ENCODE measurements around the gene TSG101.

The TSG101 gene

DNA sequence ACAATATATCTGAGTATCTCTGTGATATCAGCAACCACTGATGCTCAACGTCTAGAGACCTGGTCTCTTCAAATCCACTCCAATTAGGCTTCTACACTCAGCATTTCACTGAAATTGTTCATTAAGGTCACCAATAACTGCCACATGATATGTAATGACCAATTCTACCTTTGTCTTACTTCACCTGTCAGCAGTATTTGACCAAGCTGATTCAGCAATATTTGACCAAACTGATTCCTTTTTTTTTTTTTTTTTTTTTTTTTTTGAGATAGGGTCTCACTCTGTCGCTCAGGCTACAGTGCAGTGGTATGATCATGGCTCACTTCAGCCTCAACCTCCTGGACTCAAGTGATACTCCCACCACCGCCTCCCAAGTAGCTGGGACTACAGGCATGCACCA, 5.6 kb downstream of the TSG101 start:
- Histone ChIP-seq H2AK5ac (ENCODE audit: low read depth, low read length) (no peak overlapping the region), H2BK12ac (ENCODE audit: low read length) (no peak overlapping the region), H3K4ac (ENCODE audit: low read length) (no peak overlapping the region), H3K14ac (ENCODE audit: low read length) (no peak overlapping the region), H2BK120ac (ENCODE audit: low read depth, low read length) (no peak overlapping the region), H3K4me2 (ENCODE audit: insufficient read depth, low read length, poor library complexity, severe bottlenecking) (no peak overlapping the region), H4K91ac (ENCODE audit: low read depth, low read length, poor library complexity) (no peak overlapping the region), H3K27me3 (ENCODE audit: control insufficient read depth in 3 of 3, insufficient read depth in 3 of 3, low read depth in 1 of 3, low read length in 3 of 3) (no peaks in the 10 kb centered on the region), H3K36me3 (replicated peaks in 1 of 2; ENCODE audit: control insufficient read depth in 2 of 2, insufficient read depth in 2 of 2, low read length in 2 of 2) (peaks cover 8 to 57% of the 10 kb centered on the region in 2 donors), H2BK15ac (ENCODE audit: low read length) (no peak overlapping the region), H3K27ac (replicated peaks; ENCODE audit: low read length) (no peak overlapping the region), H3K18ac (ENCODE audit: low read length) (no peak overlapping the region), H3K4me3 (ENCODE audit: low read length in 2 of 2) (no peak overlapping the region), H3K9me3 (replicated peaks in 1 of 2; ENCODE audit: control insufficient read depth in 2 of 2, insufficient read depth in 1 of 2, low read depth in 1 of 2, low read length in 2 of 2) (no peaks in the 10 kb centered on the region), H3K9ac (ENCODE audit: low read depth, low read length, poor library complexity) (no peak overlapping the region), H2BK5ac (ENCODE audit: low read length) (no peak overlapping the region), H2AFZ (ENCODE audit: low read length) (no peak overlapping the region), H3K79me1 (ENCODE audit: low read depth, low read length) (peaks cover 3% of the 10 kb centered on the region), H4K8ac (ENCODE audit: low read depth, low read length) (no peak overlapping the region), H3K4me1 (ENCODE audit: control insufficient read depth in 2 of 2, insufficient read depth in 1 of 2, low read depth in 1 of 2, low read length in 2 of 2) (peaks cover 0 to 4% of the 10 kb centered on the region in 2 donors), H3K23ac (ENCODE audit: low read depth, low read length, poor library complexity) (no peak overlapping the region)
- no CpG with 5 or more reads among the region's 3 CpGs for WGBS, 2 donors (ENCODE audit: extremely low coverage in 2 of 2, insufficient read length in 2 of 2, insufficient replicate concordance in 1 of 2)
- no peak for DNase-seq (ENCODE audit: low spot score)

DNA sequence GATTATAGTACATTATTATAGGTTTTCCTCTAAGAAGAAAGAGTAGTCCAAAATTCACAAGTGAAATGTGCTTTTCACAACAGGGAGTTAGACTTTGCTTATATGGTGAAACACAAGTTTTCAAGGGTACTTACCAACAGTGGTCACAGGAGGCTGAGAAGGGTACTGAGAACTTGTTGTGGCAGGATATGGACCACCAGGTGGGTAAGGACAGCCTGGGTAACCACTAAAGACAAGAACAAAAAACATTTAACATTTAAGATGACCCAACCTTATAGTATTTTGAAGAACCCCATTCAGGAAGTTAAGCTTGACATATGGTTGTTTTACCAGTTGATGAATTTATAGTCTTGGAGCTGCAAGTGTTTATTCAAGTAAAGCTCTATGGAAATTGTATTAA, 24.4 kb downstream of the TSG101 start:
- no peak overlapping the region for H2BK12ac ChIP-seq (ENCODE audit: low read length)
- no peaks in the 10 kb centered on the region for H3K4me1 ChIP-seq (ENCODE audit: control insufficient read depth in 2 of 2, insufficient read depth in 1 of 2, low read depth in 1 of 2, low read length in 2 of 2)
- H3K14ac ChIP-seq (ENCODE audit: low read length), result no peak overlapping the region
- H3K36me3 ChIP-seq (replicated peaks in 1 of 2; ENCODE audit: control insufficient read depth in 2 of 2, insufficient read depth in 2 of 2, low read length in 2 of 2), result peaks cover 11 to 96% of the 10 kb centered on the region in 2 donors
- H3K18ac ChIP-seq (ENCODE audit: low read length), result no peak overlapping the region
- no peak overlapping the region for H4K8ac ChIP-seq (ENCODE audit: low read depth, low read length)
- no peak overlapping the region for H3K4me2 ChIP-seq (ENCODE audit: insufficient read depth, low read length, poor library complexity, severe bottlenecking)
- no peak overlapping the region for H3K23ac ChIP-seq (ENCODE audit: low read depth, low read length, poor library complexity)
- H2BK120ac ChIP-seq (ENCODE audit: low read depth, low read length), result no peak overlapping the region
- no peak overlapping the region for H3K4me3 ChIP-seq (ENCODE audit: low read length in 2 of 2)
- no peak overlapping the region for H2AK5ac ChIP-seq (ENCODE audit: low read depth, low read length)
- no peaks in the 10 kb centered on the region for H3K79me1 ChIP-seq (ENCODE audit: low read depth, low read length)
- no peaks in the 10 kb centered on the region for H3K9me3 ChIP-seq (replicated peaks in 1 of 2; ENCODE audit: control insufficient read depth in 2 of 2, insufficient read depth in 1 of 2, low read depth in 1 of 2, low read length in 2 of 2)
- H2BK15ac ChIP-seq (ENCODE audit: low read length), result no peak overlapping the region
- H3K27ac ChIP-seq (replicated peaks; ENCODE audit: low read length), result no peak overlapping the region
- H4K91ac ChIP-seq (ENCODE audit: low read depth, low read length, poor library complexity), result no peak overlapping the region
- DNase-seq (ENCODE audit: low spot score), result no peak
- H3K27me3 ChIP-seq (ENCODE audit: control insufficient read depth in 3 of 3, insufficient read depth in 3 of 3, low read depth in 1 of 3, low read length in 3 of 3), result no peaks in the 10 kb centered on the region
- no peak overlapping the region for H2AFZ ChIP-seq (ENCODE audit: low read length)
- H2BK5ac ChIP-seq (ENCODE audit: low read length), result no peak overlapping the region
- H3K4ac ChIP-seq (ENCODE audit: low read length), result no peak overlapping the region
- no peak overlapping the region for H3K9ac ChIP-seq (ENCODE audit: low read depth, low read length, poor library complexity)

DNA sequence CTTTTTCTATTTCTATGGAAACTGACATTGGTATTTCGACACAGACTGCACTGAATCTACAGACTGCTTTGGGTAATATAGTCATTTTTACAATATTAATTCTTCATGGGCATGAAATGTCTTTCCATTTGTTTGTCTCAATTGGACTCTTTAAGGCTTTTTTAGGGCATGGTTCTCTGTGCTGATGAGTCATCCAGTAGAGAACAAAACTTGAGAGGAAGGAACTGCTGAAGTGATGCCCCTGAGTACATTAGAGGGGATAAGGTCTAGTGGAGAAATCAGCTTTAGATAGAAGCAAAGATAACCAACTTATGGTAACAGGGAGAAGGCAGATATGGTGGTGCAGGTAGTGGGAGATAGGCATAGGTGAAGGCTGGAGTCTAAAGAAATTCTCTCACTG, 25.1 kb downstream of the TSG101 start:
- no peak overlapping the region for H3K9ac ChIP-seq (ENCODE audit: low read depth, low read length, poor library complexity)
- H3K4me3 ChIP-seq (ENCODE audit: low read length in 2 of 2), result no peak overlapping the region
- H3K27ac ChIP-seq (replicated peaks; ENCODE audit: low read length), result no peak overlapping the region
- no CpG with 5 or more reads among the region's 1 CpG for WGBS, 2 donors (ENCODE audit: extremely low coverage in 2 of 2, insufficient read length in 2 of 2, insufficient replicate concordance in 1 of 2)
- no peak overlapping the region for H2AK5ac ChIP-seq (ENCODE audit: low read depth, low read length)
- no peak overlapping the region for H4K8ac ChIP-seq (ENCODE audit: low read depth, low read length)
- no peak overlapping the region for H3K4me2 ChIP-seq (ENCODE audit: insufficient read depth, low read length, poor library complexity, severe bottlenecking)
- H3K14ac ChIP-seq (ENCODE audit: low read length), result no peak overlapping the region
- no peak for DNase-seq (ENCODE audit: low spot score)
- H4K91ac ChIP-seq (ENCODE audit: low read depth, low read length, poor library complexity), result no peak overlapping the region
- no peaks in the 10 kb centered on the region for H3K79me1 ChIP-seq (ENCODE audit: low read depth, low read length)
- H3K9me3 ChIP-seq (replicated peaks in 1 of 2; ENCODE audit: control insufficient read depth in 2 of 2, insufficient read depth in 1 of 2, low read depth in 1 of 2, low read length in 2 of 2), result no peaks in the 10 kb centered on the region
- H3K27me3 ChIP-seq (ENCODE audit: control insufficient read depth in 3 of 3, insufficient read depth in 3 of 3, low read depth in 1 of 3, low read length in 3 of 3), result no peaks in the 10 kb centered on the region
- H2AFZ ChIP-seq (ENCODE audit: low read length), result no peak overlapping the region
- no peak overlapping the region for H2BK120ac ChIP-seq (ENCODE audit: low read depth, low read length)
- no peak overlapping the region for H2BK5ac ChIP-seq (ENCODE audit: low read length)
- H3K23ac ChIP-seq (ENCODE audit: low read depth, low read length, poor library complexity), result no peak overlapping the region
- H3K4ac ChIP-seq (ENCODE audit: low read length), result no peak overlapping the region
- H3K36me3 ChIP-seq (replicated peaks in 1 of 2; ENCODE audit: control insufficient read depth in 2 of 2, insufficient read depth in 2 of 2, low read length in 2 of 2), result peaks cover 11 to 96% of the 10 kb centered on the region in 2 donors
- no peaks in the 10 kb centered on the region for H3K4me1 ChIP-seq (ENCODE audit: control insufficient read depth in 2 of 2, insufficient read depth in 1 of 2, low read depth in 1 of 2, low read length in 2 of 2)
- no peak overlapping the region for H2BK15ac ChIP-seq (ENCODE audit: low read length)
- no peak overlapping the region for H3K18ac ChIP-seq (ENCODE audit: low read length)
- no peak overlapping the region for H2BK12ac ChIP-seq (ENCODE audit: low read length)

DNA sequence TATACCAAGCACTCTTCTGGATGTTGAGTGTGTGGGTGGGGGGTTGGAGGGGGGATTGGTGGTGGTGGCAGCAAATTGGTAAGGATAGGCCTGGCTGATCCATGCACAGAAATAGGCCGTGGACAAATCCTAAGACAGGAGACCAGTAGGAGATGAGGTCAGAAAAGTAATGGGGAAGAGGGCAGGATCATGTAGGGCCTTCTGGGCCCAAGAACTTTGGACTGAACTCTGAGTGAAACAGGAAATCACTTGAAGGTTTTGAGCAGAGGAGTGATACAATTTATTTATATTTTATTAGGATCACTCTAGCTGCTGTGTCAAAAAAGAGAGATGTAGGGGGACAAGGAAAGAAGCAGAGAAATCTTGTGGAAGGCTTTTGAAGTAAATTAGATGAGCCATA, 28.7 kb downstream of the TSG101 start:
- no peak overlapping the region for H2BK5ac ChIP-seq (ENCODE audit: low read length)
- no peak overlapping the region for H4K91ac ChIP-seq (ENCODE audit: low read depth, low read length, poor library complexity)
- H3K14ac ChIP-seq (ENCODE audit: low read length), result no peak overlapping the region
- DNase-seq (ENCODE audit: low spot score), result no peak
- no peaks in the 10 kb centered on the region for H3K4me1 ChIP-seq (ENCODE audit: control insufficient read depth in 2 of 2, insufficient read depth in 1 of 2, low read depth in 1 of 2, low read length in 2 of 2)
- H3K36me3 ChIP-seq (replicated peaks in 1 of 2; ENCODE audit: control insufficient read depth in 2 of 2, insufficient read depth in 2 of 2, low read length in 2 of 2), result peaks cover 16 to 94% of the 10 kb centered on the region in 2 donors
- H3K79me1 ChIP-seq (ENCODE audit: low read depth, low read length), result no peaks in the 10 kb centered on the region
- H3K9ac ChIP-seq (ENCODE audit: low read depth, low read length, poor library complexity), result no peak overlapping the region
- no peak overlapping the region for H2BK120ac ChIP-seq (ENCODE audit: low read depth, low read length)
- H2AK5ac ChIP-seq (ENCODE audit: low read depth, low read length), result no peak overlapping the region
- no peak overlapping the region for H3K18ac ChIP-seq (ENCODE audit: low read length)
- H4K8ac ChIP-seq (ENCODE audit: low read depth, low read length), result no peak overlapping the region
- no peak overlapping the region for H2AFZ ChIP-seq (ENCODE audit: low read length)
- H3K4ac ChIP-seq (ENCODE audit: low read length), result no peak overlapping the region
- H3K27ac ChIP-seq (replicated peaks; ENCODE audit: low read length), result no peak overlapping the region
- no peak overlapping the region for H2BK15ac ChIP-seq (ENCODE audit: low read length)
- H3K4me2 ChIP-seq (ENCODE audit: insufficient read depth, low read length, poor library complexity, severe bottlenecking), result no peak overlapping the region
- no peak overlapping the region for H3K4me3 ChIP-seq (ENCODE audit: low read length in 2 of 2)
- no peaks in the 10 kb centered on the region for H3K27me3 ChIP-seq (ENCODE audit: control insufficient read depth in 3 of 3, insufficient read depth in 3 of 3, low read depth in 1 of 3, low read length in 3 of 3)
- no CpG with 5 or more reads among the region's 1 CpG for WGBS, 2 donors (ENCODE audit: extremely low coverage in 2 of 2, insufficient read length in 2 of 2, insufficient replicate concordance in 1 of 2)
- H3K23ac ChIP-seq (ENCODE audit: low read depth, low read length, poor library complexity), result no peak overlapping the region
- H2BK12ac ChIP-seq (ENCODE audit: low read length), result no peak overlapping the region
- H3K9me3 ChIP-seq (replicated peaks in 1 of 2; ENCODE audit: control insufficient read depth in 2 of 2, insufficient read depth in 1 of 2, low read depth in 1 of 2, low read length in 2 of 2), result no peaks in the 10 kb centered on the region
